GM19099 (cell line): ENCODE results near the gene EPG5.

Source experiments
- POLR2A ChIP-seq: IDR thresholded peaks from 3 replicates; pipeline ENCODE4 v1.6.1; 2011; ENCODE audit warnings: low read depth; ENCODE audit not compliant: insufficient read length; ENCODE audit errors: extremely low read depth

The EPG5 gene

GRCh38 chr18:45995461-45995860, 28.3 kb upstream of the EPG5 start:
- no peak for TF ChIP-seq POLR2A

DNA sequence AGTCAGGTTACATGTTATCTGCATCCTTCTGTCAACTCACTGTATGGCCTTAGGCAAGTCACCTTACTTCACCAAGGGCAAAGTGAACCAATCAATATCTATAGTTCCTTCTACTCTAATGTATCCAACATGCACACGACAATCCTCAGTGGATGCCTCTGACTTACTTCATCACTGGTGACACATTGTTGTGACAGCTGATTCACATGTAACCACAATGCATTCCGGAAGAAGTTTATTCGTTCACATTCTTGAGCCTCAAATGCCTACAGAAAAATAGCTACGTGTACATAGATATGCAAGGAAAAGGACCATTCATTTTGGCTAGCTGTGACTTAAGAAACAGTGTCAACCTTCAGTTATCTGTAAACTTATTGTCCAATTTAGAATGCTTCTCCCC, 26.3 kb upstream of the EPG5 start:
- no peak for TF ChIP-seq POLR2A

DNA sequence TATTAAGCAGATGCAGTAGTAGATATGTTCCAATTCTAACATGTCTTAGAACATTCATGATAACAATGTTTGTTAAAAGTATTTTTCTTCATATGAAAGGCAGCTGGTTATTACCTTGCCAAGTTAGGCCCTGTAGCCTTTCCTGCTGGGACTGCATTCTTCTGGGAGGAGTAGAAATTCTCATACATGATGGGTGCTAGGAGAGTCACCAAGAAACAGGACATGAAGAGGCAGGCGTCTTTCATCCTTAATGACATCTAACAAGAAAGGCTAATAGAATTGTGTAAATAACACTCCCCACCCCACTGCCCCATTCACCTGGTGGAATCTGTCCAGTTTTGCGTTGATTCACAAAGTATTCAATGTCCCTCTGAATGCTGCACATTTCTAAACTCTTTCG, 24.7 kb upstream of the EPG5 start:
- TF ChIP-seq POLR2A: no peak

GRCh38 chr18:45984546-45985235, 17.6 kb upstream of the EPG5 start:
- TF ChIP-seq POLR2A: no peak

DNA sequence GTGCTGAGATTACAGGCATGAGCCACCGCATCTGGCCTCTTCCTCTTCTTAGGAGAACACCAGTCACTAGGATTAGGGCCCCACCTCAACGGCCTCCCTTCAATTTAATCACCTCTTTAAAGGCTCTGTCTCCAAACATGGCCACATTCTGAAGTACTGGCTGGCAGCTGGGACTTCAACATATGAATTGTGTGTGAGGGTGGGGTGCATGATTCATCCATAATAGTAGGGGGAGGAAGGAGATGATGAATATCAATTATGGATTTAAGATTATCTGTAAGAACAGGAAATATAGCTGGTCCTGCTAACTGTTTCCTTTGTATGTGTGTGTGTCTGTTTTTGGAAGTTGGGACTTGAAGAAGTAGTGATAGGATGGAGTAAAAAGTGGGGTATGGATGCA, 14.7 kb upstream of the EPG5 start:
- no peak for TF ChIP-seq POLR2A

- TF ChIP-seq POLR2A: no peak
Observed at GRCh38 chr18:45980229-45980628, 13.1 kb upstream of the EPG5 start.

GRCh38 chr18:45978084-45978483, 11.0 kb upstream of the EPG5 start:
- no peak for TF ChIP-seq POLR2A

DNA sequence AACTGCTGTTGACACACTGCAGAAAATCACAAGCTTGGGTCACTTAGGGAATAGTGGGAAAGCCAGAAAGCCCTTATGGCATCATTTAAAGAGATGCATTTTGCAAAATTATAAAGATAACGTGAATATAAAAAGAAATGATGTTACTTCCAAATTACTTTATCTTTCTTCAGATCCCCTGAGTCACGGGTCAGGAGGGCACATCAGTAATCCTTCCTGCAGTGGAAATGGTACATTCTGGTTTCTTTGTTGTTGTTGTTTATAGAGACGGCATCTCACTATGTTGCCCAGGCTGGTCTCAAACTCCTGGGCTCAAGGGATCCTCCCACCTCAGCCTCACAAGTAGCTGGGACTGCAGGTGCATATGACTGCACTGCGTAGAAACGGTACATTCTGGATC, 9.8 kb upstream of the EPG5 start:
- no peak for TF ChIP-seq POLR2A

DNA sequence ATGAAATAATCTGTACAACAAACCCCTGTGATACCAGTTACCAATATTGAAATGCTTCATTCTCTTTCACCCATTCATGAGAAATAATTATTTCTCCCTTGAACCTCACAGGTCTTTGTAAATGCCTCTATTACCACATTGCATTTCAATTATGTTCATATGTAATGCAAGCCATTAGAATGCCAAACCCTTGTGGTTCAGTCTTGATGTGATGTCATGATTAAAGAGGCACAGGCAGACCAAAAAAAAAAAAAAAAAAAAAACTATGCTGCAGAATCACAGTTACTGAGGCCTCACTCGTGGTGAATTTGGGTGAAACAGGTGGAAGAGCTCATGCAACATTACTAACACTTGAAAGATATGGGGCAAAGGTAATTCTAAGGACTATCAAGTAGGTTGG, 9.4 kb upstream of the EPG5 start:
- TF ChIP-seq POLR2A: no peak

GRCh38 chr18:45974088-45974536, 7.0 kb upstream of the EPG5 start:
- no peak for TF ChIP-seq POLR2A

DNA sequence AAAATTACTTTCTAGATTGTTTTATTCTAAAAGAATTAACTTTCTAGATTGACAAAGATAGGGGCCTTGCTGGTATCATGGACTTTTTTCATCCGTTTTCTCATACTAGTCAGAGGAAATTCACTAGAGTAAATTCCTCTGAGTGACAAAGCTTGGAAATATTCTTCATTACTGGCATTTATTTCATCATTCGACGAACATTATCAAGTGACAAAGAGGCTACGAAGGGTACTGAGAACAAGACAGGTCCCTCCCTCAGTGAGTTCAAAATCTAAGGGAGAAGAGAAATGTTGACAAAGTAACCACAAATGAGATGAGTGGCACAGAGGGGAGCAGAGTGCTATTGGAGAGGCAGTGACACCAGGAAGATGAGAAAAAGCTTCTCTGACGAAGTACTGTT, 4.3 kb downstream of the EPG5 start:
- no peak for TF ChIP-seq POLR2A

GRCh38 chr18:45962461-45962860, 4.7 kb downstream of the EPG5 start:
- no peak for TF ChIP-seq POLR2A

DNA sequence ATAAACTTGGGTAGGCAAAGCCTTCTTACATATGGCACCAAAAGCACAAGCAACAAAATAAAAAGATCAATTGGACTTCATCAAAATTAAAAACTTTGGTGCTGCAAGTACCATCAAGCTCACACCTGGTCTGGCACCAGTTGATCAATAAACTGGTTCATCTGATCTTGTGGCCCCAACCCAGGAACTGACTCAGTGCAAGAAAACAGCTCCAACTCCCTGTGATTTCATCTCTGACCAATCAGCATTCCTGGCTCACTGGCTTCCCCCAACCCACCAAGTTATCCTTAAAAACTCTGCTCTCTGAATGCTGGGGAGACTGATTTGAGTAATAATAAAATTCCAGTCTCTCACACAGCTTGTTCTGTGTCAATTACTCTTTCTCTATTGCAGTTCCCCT, 8.4 kb downstream of the EPG5 start:
- no peak for TF ChIP-seq POLR2A

- no peak for TF ChIP-seq POLR2A
Observed at GRCh38 chr18:45958027-45958426, 9.1 kb downstream of the EPG5 start.

- TF ChIP-seq POLR2A: no peak
Observed at GRCh38 chr18:45957100-45957499, 10.0 kb downstream of the EPG5 start.

DNA sequence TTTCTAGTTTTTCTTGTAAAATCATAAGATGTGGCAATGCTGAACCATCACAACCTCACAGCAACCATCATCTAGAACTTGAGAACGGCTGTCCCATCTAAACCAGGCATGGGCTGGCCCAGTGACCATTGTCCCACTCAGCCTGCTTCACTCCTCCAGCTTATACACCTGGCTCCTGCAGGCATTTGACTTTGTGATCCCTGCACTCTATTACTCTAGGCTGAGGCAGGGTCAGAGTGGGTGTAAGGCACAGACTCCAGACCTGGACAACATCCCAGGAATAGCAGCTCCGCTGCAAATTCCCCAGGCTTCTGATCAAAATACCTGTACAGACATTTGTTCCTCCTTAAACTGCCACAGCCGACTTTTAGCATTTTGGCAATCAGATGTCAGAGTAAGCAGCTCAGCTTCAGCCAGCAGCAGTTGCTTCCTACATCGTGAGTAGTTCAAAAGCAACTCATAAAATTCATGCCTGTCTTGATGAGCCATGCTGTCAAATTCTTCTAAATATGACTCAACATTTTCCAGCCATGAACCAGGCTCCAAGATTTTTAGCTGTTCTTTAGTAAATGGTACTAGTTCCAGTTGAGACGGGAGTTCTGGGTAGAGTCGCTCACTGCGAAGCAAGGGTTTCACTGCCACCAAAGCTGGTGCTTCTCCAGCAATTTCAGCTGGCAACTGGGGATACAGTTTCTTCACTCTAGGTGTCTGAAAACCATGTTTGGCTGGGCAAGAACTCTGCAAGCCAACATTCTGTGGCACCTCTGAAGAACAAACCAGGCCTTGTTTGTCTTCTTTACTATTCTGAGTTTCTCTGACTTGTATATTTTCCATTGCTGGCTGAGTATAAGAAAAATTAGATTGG, 12.8 kb downstream of the EPG5 start:
- TF ChIP-seq POLR2A: no peak
